ENCODE data around the gene CENPE.

DNA sequence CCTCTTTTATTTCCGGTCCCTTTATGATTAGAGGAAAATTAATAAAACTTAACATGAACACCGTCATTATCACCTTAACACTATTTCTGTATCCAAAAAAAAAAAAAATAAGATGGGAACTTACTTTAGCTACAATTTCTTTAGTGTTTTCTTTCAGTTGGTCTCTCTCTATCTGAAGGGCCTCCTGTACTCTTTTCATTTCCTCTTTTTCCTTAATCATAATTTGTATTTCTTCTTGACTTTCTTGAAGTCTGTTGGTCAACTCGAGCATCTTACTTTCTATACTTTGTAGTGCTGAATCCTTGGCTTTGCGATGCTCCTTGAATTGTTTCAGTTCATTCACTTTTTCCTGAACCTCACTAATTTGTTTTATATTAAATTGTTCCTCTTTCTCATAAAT lies 53.2 kb downstream of the CENPE start:
- TF ChIP-seq, protein P1, sequence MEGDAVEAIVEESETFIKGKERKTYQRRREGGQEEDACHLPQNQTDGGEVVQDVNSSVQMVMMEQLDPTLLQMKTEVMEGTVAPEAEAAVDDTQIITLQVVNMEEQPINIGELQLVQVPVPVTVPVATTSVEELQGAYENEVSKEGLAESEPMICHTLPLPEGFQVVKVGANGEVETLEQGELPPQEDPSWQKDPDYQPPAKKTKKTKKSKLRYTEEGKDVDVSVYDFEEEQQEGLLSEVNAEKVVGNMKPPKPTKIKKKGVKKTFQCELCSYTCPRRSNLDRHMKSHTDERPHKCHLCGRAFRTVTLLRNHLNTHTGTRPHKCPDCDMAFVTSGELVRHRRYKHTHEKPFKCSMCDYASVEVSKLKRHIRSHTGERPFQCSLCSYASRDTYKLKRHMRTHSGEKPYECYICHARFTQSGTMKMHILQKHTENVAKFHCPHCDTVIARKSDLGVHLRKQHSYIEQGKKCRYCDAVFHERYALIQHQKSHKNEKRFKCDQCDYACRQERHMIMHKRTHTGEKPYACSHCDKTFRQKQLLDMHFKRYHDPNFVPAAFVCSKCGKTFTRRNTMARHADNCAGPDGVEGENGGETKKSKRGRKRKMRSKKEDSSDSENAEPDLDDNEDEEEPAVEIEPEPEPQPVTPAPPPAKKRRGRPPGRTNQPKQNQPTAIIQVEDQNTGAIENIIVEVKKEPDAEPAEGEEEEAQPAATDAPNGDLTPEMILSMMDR (IDR thresholded peaks at IDR 0.05): no peak
- TF ChIP-seq POLR2A (IDR thresholded peaks at IDR 0.05): no peak
- TF ChIP-seq EP300 (IDR thresholded peaks at IDR 0.05): no peak
